Superior temporal gyrus (tissue), 1 donor: ENCODE data around the gene TUBGCP3.
A peak's percentile ranks its signal among the peaks of the same experiment; 100 is the strongest.
"Not testable (repeated sequence)": the region's sequence is repeated elsewhere in the genome, so short reads cannot be mapped to it uniquely, and the experiment has no call there.

Source experiments
- DNase-seq: peaks from one replicate; pipeline ENCODE4 v3.0.0-alpha.2; 2016; ENCODE audit errors: extremely low spot score

Gene TUBGCP3, protein sequence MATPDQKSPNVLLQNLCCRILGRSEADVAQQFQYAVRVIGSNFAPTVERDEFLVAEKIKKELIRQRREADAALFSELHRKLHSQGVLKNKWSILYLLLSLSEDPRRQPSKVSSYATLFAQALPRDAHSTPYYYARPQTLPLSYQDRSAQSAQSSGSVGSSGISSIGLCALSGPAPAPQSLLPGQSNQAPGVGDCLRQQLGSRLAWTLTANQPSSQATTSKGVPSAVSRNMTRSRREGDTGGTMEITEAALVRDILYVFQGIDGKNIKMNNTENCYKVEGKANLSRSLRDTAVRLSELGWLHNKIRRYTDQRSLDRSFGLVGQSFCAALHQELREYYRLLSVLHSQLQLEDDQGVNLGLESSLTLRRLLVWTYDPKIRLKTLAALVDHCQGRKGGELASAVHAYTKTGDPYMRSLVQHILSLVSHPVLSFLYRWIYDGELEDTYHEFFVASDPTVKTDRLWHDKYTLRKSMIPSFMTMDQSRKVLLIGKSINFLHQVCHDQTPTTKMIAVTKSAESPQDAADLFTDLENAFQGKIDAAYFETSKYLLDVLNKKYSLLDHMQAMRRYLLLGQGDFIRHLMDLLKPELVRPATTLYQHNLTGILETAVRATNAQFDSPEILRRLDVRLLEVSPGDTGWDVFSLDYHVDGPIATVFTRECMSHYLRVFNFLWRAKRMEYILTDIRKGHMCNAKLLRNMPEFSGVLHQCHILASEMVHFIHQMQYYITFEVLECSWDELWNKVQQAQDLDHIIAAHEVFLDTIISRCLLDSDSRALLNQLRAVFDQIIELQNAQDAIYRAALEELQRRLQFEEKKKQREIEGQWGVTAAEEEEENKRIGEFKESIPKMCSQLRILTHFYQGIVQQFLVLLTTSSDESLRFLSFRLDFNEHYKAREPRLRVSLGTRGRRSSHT

DNA sequence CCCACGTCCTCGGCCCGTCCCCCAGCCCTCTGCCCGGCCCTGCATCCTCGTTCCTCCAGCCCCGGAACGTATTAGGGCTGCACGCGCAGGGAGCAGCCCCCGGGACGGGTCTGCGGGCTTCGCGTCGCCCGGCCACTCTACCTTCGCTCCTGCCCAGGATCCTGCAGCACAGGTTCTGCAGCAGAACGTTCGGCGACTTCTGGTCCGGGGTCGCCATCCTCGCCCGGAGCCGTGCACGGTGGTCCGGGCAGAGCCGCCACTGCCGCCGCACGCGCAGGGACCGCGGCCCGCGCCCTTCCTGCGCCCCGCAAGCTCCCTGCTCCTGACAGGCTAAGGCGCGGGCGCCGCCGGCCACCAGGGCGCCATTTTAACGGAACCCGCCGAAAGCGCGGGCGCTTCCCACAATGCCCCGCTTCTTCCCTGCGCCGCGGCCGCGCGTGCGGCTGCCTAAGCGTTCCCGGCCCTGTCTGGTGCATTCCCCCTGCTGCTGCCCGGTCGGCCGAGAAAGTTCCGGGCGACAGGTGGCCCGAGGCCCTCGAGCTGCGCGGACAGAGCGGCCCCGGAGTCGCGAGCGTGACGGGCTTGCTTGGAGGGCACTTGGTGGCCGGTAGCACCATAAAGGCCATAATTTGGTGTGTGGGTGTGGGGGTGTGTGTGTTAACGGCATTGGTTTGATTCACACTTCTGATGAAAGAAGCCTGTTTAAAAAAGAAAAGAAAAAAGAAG lies at the start of gene TUBGCP3:
Gene TUBGCP3, minus strand, starts transcription at position 390 of the 726 bp plus-strand sequence. Its CDS starts 173 bp downstream, at position 217.
- peak; percentile 80 for DNase-seq

DNA sequence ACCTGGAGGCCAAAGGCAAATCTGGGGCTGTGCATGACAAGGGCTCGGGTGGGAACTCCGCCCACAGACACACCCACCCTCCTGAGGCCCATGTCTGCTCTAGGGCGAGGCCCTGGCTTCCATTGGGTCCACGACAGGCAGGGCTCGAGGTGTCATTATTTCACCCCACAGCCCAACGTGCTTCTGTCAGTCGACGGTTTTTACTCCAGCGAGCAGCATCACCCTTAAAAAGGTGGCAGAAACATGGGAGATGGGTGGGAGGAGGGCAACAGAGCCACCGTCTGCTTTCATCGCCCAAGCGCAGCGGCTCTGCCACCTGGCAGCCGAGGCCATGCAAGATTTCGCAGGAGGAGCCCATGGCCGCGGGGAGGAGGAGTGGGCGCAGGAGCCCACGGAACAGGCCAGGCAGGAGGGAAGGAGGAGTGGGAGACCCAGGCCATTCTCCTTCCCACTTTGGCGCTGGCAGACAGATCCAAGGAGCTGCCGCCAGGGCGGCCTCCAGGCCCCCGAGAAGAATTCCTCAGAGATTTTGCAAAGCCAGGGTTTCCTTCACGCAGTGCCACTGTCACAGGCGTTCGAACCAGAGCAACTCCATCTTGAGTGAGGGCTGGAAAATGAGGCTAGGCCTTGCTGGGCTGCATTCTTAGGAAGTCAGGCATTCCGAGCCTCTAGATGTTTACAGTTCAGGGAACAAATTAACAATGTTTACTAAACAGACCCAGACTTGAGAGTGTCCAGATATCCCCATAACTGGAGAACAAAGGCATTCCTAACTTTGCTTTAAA lies 49.3 kb upstream of the TUBGCP3 start:
- DNase-seq = no peak

DNA sequence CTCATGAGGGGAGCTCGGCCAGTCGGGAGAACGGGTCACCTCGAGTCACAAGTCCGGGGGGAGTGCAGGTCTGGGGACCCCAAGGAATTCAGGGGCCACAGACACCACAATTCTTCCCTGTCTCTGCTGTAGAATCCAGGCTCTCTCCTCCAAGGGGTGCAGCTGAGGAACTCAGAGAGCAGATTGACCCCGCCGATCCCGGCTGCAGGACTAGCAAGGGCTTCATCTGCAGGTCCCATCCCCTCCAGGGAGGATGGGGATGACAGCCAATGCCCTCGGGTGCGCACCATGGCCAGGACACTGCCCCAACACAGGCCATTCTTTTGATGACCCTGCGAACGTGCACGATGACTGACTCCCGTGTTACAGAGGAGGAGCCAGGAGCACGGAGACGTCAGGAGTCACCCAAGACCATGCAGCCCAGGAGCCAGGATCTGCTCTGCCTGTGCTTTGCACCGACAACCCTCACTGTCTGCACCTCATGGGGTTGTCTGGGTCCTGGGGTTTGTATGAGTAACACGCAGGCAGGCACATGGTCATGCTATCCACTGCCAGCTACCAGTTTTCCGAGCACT lies 48.5 kb upstream of the TUBGCP3 start:
- no peak for DNase-seq

DNA sequence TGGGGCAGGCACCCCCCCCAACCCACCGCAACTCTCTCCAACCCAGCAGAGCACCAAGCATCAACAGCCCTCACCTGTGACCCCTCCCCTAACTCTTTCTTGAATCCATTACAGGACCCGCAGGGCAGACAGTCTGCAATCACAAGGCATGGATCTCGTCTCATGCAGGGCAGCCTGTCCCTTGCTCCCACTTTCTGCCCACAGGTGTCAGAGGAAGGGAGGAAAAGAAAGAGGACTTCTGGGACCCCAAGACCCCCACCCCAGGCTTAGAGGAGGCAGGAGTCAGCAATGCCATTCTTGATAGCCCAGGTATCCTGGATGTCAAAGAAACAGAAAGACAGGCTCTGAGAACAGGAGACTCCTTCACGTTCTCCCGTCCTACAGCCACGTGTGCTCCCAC lies 47.4 kb upstream of the TUBGCP3 start:
- no peak for DNase-seq

DNA sequence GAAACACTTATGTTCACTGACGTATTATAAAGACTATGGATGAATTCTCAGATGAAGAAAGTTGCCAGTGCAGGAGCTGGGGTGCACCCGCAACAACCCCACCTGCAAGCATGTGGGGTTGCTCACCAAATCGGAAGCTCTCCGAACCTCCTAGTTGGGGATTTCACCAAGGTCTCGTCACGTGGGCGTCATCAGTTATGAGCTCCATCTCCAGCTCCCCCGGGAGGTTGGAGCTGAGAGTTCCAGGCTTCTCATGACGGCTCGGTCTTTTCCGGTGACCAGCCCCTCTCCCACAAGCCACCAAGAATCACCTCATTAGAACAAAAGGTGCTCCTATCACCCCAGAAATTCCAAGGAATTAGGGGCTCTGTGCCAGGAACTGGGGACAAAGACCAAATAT lies 46.1 kb upstream of the TUBGCP3 start:
- no peak for DNase-seq

DNA sequence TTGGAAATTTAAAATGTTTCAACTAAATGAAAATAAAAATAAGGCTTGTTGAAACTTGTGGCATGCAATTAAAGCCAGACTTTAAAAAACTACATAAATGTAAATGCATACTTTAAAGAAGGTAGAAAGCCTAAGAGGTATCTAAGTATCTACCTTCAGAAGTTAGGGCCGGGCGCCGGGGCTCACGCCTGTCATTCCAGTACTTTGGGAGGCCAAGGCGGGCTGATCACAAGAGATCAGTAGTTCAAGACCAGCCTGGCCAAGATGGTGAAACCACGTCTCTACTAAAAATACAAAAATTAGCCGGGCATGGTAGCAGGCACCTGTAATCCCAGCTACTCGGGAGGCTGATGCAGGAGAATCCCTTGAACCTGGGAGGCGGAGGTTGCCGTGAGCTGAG lies 42.3 kb upstream of the TUBGCP3 start:
- DNase-seq = not testable (repeated sequence)

DNA sequence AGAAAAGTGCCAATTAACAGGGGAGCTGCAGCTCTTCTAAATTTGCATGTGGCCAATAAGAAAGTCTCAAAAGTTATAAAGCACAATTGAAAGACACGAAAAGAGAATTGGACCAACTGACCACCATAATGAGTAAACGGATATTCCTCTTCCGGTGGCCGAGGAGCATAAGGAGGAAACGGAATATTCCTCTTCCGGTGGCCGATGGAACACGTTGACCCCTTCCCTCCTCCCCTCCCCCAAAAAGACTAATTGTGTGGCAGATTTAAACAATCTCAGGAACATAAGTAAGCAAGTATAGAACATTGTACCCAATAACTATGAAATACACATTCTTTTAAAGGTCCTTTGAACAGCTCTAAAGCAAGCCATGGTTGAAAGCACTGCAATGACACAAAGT lies 41.2 kb upstream of the TUBGCP3 start:
- DNase-seq = no peak

DNA sequence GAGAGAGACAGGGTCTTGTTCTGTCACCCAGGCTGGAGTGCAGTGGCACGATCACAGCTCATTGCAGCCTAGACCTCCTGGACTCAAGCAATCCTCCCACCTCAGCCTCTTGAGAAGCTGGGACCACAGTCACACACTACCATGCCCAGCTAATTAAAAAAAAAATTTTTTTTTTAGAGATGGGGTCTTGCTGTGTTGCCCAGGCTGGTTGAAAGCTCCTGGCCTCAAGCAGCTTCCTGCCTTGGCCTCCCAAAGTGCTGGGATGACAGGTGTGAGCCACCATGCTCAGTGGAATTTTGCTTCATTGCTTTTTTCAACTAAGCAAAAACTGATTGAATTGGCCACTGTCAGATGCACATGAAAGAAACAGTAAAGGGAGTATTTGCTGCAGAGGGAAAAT lies 39.7 kb upstream of the TUBGCP3 start:
- DNase-seq = not testable (repeated sequence)

DNA sequence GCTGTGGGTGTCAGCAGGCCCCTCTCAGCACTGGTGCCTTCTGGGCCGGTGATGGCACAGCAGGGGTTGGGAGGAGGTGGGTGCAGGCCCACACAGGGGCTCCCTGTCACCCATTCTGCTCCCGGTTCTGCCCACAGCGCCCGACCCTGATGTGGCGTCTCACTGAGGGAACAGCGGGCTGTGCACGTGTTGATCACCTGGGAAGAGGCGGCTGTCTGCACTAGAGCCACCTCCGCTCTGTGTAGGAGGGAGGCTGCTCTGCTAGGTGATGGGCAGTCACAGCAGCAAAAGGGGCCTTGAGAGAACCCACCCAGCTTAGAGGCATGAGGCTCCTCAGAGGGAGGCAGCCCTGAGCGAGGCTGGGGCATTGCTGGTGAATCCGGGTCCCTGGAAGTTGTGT lies 39.2 kb upstream of the TUBGCP3 start:
- no peak for DNase-seq

DNA sequence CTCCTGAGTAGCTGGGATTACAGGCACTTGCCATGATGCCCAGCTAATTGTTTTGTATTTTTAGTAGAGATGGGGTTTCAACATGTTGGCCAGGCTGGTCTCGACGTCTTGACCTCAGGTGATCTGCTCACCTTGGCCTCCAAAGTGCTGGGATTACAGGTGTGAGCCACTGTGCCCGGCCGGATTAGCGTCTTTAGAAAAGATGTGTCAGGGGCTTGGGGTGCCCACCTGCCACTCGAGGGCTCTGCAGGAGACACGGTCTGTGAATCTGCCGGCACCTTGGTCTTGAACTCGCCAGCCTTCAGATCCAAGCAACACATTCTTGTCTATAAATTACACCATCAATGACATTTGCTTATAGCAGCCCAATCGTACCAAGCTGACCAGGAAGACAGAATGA lies 38.8 kb upstream of the TUBGCP3 start:
- DNase-seq = no peak

DNA sequence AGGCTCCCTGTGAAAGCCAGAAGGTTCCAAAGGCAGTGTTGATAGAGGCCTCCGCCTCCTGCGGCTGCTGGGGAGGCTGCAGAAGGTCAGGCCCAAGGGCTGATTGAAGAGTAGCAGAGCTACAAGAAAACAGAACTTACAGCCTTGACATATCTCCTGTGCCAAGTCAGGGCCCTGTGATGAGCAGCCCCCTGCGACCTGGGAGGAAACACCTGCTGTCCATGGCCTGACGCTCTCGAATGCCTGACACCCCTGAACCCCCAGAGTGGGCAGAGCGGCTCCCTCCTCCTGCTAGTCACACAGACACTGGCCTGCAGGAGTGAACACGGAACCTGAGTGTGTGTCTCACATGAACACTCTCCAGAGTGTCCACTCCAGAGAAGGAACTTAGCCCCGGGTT lies 38.2 kb upstream of the TUBGCP3 start:
- no peak for DNase-seq

DNA sequence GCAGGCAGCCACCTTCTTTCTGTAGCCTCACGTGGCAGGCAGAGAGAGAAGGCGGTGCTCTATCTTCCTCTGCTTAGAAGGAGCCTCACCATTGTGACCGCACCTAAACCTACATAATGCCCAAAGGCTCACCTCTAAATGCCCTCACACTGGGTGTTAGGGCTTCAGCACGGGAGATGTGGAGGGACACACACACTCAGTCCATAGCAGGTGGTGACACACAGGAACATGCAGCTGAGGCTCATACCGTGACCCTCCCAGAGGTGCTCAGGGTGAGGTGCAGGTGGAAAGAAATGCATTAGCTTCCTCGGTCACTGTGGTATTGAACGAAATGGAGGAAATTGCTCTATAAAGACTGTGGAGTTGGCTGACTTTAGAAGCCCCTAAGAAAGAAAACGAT lies 37.7 kb upstream of the TUBGCP3 start:
- no peak for DNase-seq

DNA sequence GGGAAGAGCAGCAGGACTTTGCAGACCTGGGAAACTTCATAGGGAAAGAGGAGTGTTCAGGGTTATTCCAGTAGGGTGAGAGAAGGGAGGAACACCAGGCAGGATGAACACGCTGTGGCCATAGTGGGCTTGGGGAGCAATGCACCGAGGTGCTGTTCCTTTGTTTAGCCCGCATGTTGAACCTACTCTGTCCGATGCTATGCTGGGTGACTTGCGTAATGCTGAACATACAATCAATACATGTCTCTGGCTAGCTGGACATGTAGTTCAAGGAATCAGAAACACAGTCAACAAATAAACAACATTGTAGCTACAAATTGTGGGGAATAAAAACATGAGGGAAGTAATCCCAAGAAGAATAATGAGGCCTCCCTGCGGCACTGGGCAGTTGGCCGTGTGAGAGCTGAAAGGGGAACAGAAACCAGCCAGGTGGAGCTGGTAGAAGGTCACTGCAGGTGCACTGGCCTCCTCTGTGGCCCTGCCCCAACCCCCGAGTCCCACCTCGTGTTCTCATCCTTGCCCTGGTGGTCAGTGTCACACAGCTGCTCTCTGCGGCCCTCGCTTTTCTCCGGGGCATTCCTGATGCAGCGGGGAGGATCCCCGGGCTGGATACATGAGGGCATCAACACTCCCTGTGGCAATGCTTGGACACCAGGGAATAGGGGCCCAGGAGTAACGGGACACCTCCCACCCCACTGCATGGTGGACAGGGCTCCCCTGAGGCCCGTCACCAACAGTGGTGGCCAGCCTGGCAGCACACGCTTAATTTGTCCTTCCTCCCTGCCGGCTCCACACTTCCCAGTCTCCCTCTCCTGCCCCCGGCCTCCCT lies 36.9 kb upstream of the TUBGCP3 start:
- DNase-seq = no peak

DNA sequence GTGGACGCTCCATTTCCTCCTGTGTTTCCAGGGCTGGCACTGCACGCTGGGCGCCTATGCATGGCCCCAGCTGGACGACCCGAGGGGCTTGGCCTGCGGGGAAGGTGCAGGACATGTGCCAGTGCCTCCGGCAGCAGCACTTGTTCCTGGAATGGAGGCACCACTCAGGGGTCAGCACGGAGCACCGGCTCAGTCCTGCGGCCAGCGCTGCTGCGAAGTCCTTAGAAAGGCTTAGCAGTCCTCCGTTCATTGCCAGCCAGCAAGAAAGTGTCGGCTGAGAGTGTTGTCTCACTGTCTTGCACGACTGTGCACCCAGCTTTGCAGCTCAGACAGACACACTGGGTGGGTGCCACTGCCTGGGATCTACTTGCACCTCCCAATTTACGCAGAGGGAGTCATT lies 36.1 kb upstream of the TUBGCP3 start:
- DNase-seq = no peak

DNA sequence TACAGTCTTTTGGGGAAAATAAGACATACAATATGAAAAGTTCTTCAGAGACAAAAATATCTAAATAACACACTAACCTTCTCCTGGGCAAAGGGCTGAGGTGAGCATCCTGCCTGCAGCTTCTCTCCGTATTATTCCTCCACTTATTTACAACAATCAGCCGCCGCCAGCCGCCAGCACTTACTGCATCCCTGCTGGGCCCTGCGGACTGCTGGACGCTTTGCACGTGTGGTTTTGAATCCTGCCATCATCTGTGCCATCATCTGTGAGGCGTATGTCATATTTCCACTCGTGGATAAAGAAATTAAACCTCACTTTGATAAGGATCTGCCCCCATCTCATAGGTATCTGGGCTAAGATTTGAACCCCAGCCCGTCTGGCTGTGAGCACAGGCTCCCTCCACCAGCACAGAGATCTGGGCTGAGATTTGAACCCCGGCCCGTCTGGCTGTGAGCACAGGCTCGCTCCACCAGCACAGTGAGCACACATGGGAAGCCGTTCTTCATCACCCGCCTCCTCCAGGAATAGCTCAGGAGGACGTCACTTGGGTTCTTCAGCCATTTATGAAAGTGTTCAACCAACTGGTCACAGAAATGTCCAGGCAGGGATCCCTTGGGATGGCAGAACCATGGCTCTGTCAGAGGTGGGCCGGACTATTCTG lies 35.2 kb upstream of the TUBGCP3 start:
- DNase-seq = no peak

DNA sequence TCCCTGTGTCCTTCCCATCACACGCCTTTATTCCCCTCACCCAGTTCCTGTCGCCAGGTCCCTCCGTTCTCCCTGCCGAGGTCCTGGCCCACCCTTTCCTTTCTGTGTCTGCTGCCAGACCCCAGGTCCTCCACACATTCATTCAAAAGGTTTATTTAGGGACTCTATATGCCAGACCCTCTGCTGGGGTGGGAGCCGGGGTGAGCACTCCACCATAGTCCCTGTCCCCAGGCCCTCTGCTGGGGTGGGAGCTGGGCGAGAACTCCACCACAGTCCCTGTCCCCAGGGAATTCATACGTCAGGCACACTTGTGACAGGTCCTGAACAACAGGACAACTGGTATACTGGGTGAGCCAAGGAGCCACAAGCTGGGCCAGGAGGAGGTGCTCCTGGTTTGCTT lies 34.4 kb upstream of the TUBGCP3 start:
- DNase-seq = no peak

DNA sequence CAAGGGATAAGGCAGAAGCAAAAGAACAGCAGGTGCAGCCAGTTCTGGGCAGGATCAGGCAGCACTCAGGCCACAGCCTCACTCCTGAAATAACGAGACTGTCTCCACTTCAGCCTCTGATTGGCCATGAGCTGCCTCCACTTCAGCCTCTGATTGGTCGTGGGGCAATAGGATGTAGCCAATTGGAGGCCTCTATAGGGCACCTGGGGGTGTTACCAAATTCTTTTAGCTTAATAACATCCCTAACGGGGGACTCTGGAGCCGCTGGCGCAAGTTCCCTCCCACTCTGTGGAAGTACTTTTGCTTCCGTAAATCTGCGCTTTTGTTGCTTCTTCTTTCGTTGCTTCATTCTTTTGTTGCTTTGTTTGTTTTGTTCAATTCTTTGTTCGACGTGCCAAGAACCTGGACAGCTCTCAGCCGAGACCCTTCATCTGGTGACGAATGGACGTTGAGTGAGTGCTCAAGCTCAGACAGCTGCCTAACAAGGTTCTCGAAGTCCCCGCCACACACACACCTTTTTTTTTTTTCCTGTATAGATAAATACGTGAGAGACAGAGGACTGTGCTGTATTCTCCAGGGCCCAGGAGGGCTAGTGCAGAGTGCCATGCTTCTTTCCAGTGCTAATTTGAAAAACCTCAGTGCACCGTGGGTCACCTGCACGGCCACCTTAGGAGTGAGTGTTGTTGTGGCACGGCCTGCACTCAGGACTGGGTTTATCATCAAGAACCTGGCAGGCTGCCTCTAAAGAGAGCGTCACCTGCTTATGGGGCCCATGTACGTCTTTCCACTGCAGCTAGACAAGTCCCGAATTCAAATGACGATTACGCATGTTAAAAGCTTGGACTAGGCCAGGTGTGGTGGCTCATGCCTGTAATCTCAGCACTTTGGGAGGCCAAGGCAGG lies 32.0 kb upstream of the TUBGCP3 start:
- peak; percentile 55 for DNase-seq

DNA sequence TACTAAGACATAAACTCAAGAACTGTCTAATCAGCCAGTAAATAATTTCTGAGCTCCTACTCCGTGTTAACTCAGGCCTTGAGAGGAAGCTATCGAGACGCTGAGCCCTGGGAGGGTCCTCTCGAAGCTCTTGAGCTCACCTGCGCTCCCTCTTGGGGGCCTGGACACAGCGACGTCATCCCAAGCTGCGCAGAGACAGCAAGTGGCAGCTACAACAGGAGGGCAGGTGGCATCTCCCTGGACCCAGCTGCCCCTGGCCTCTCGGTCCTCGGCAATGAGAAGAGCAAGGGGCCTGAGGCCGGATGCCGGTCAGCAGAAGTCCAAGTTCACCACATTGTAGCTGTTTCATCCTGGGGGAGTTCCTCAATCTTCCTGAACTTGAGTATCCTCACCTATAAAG lies 30.5 kb upstream of the TUBGCP3 start:
- no peak for DNase-seq
